ENCODE measurements around the gene FAM131A.

DNA sequence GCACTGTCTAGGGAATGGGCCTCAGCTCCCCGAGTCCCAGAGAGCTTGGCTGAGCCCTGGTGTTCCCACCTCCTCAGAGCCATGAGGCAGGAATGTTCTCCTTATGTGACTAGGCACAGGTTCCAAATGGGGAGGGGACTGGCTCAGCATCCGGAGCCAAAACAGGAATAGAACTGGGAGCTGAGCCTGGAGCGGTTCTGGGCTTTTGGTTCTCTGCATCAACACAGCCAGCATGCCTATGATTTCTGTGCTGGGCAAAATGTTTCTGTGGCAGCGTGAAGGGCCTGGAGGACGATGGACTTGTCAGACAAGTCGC is at the start of gene FAM131A:
- no peak for TF ChIP-seq ZFP69B (tag by site-specific recombination; IDR thresholded peaks at IDR 0.05)
- TF ChIP-seq ZNF16 (tag by site-specific recombination; IDR thresholded peaks at IDR 0.05; ENCODE audit: low read depth), result no peak
- TF ChIP-seq ZBTB7A (tag by site-specific recombination; IDR thresholded peaks at IDR 0.05; ENCODE audit: low read depth), result no peak
- TF ChIP-seq YY1 (tag by site-specific recombination; IDR thresholded peaks at IDR 0.05), result no peak
- TF ChIP-seq, protein P1, sequence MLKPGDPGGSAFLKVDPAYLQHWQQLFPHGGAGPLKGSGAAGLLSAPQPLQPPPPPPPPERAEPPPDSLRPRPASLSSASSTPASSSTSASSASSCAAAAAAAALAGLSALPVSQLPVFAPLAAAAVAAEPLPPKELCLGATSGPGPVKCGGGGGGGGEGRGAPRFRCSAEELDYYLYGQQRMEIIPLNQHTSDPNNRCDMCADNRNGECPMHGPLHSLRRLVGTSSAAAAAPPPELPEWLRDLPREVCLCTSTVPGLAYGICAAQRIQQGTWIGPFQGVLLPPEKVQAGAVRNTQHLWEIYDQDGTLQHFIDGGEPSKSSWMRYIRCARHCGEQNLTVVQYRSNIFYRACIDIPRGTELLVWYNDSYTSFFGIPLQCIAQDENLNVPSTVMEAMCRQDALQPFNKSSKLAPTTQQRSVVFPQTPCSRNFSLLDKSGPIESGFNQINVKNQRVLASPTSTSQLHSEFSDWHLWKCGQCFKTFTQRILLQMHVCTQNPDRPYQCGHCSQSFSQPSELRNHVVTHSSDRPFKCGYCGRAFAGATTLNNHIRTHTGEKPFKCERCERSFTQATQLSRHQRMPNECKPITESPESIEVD (tag by site-specific recombination; IDR thresholded peaks at IDR 0.05), result no peak
- TF ChIP-seq REPIN1 (tag by site-specific recombination; IDR thresholded peaks at IDR 0.05; ENCODE audit: low read depth), result no peak
- TF ChIP-seq CTCF (tag by site-specific recombination; IDR thresholded peaks at IDR 0.05), result no peak
- no peak for TF ChIP-seq MZF1 (tag by site-specific recombination; IDR thresholded peaks at IDR 0.05; ENCODE audit: borderline replicate concordance)
- no peak for TF ChIP-seq ZNF121 (tag by site-specific recombination; IDR thresholded peaks at IDR 0.05)
- no peak for TF ChIP-seq ZNF324 (tag by site-specific recombination; IDR thresholded peaks at IDR 0.05)
- no peak for TF ChIP-seq PRDM1 (tag by site-specific recombination; IDR thresholded peaks at IDR 0.05)
- no peak for TF ChIP-seq ZNF654 (tag by site-specific recombination; IDR thresholded peaks at IDR 0.05; ENCODE audit: low read depth)
- TF ChIP-seq ATF2 (tag by site-specific recombination; IDR thresholded peaks at IDR 0.05; ENCODE audit: low read depth), result no peak
- no peak for TF ChIP-seq HOXD13 (CRISPR knock-in tag; IDR thresholded peaks at IDR 0.05; ENCODE audit: borderline replicate concordance)
